Natural killer cell (primary cell): Measurements from ENCODE around the gene SLC39A11. TPM values are rescaled to one million over a fixed set of nuclear protein-coding genes. Genes with fewer than 3 reads are reported as not detected.

ENCODE experiments used
- ATAC-seq, 3 donors: fragments of 150-1000 bp in 2 of 3; fragments of 200-7000 bp in 1 of 3; cut with Tn5 transposase; 1 replicate in 1 of 3; 2 replicates in 2 of 3; pipeline ENCODE4 v1.10.0; 2021; ENCODE audit warnings: mild to moderate bottlenecking in 2 of 3, moderate library complexity in 2 of 3
- DNase-seq, 2 donors: peaks; one replicate each; pipeline versions ENCODE4 v3.0.0 to v3.0.0-alpha.2; 2013 to 2021; ENCODE audit warnings: mixed read lengths in 1 of 2
- H3K27ac ChIP-seq: one replicate; pipeline ENCODE4 v1.5.1; 2013; ENCODE audit warnings: mild to moderate bottlenecking, low read length
- H3K27me3 ChIP-seq: one replicate; pipeline ENCODE4 v1.6.1; 2013; ENCODE audit warnings: low read length; ENCODE audit not compliant: control insufficient read depth, insufficient read depth
- H3K36me3 ChIP-seq: one replicate; pipeline ENCODE4 v1.6.1; 2013; ENCODE audit warnings: low read length; ENCODE audit not compliant: control insufficient read depth, insufficient read depth
- H3K4me1 ChIP-seq: one replicate; pipeline ENCODE4 v1.6.1; 2013; ENCODE audit warnings: low read length; ENCODE audit not compliant: control insufficient read depth, insufficient read depth
- H3K4me3 ChIP-seq: one replicate; pipeline ENCODE4 v1.5.1; 2013; ENCODE audit warnings: low read length
- H3K9me3 ChIP-seq: one replicate; pipeline ENCODE4 v1.6.1; 2013; ENCODE audit warnings: low read length; ENCODE audit not compliant: control insufficient read depth, insufficient read depth
- H3K27ac Mint-ChIP-seq, 2 donors: one replicate each; pipeline ENCODE4 v1.8.0; 2022; ENCODE audit warnings: mild to moderate bottlenecking in 2 of 2, mixed read lengths in 2 of 2, moderate library complexity in 1 of 2
- H3K27me3 Mint-ChIP-seq, 2 donors: one replicate each; pipeline ENCODE4 v1.8.0; 2022; ENCODE audit warnings: low read depth in 2 of 2, mixed read lengths in 2 of 2
- H3K36me3 Mint-ChIP-seq: one replicate; pipeline ENCODE4 v1.8.0; 2022; ENCODE audit warnings: mixed read lengths
- H3K4me1 Mint-ChIP-seq, 2 donors: one replicate each; pipeline ENCODE4 v1.8.0; 2022; ENCODE audit warnings: mixed read lengths in 2 of 2
- H3K4me3 Mint-ChIP-seq: one replicate; pipeline ENCODE4 v1.8.0; 2022; ENCODE audit warnings: mild to moderate bottlenecking, moderate library complexity, mixed read lengths
- H3K9me3 Mint-ChIP-seq, 2 donors: one replicate each; pipeline ENCODE4 v1.8.0; 2022; ENCODE audit warnings: mixed read lengths in 2 of 2
- WGBS: methylation state at CpG from one replicate; pipeline ENCODE4 v1.1.7; 2013; ENCODE audit warnings: missing lambda C conversion rate; ENCODE audit not compliant: insufficient coverage; 5-methylcytosine and 5-hydroxymethylcytosine counted together
- intact Hi-C: fragments of 100-400 bp; cut with micrococcal nuclease; formaldehyde crosslinking; loops from one replicate; pipeline ENCODE4 v1.14.2; 2022
- total RNA-seq, 4 donors: library from RNA; stranded (reverse); fragments of 120-200 nt in 1 of 4; gene quantifications; one replicate each; pipeline versions ENCODE4 v1.2.3 to v1.2.4, GENCODE V29; 2013 to 2022
- TF ChIP-seq, protein P1 (sequence below): fragments of 200-600 bp; IDR thresholded peaks from one replicate; pipeline ENCODE4 v1.8.0; 2022; ENCODE audit warnings: antibody characterized with exemption

SLC39A11 gene
- total RNA-seq, 3 donors from 2014 or later (not counting 1 experiment from before 2014, with no cell fraction given) = 32.6 to 44.9 (median 39.4) TPM

DNA sequence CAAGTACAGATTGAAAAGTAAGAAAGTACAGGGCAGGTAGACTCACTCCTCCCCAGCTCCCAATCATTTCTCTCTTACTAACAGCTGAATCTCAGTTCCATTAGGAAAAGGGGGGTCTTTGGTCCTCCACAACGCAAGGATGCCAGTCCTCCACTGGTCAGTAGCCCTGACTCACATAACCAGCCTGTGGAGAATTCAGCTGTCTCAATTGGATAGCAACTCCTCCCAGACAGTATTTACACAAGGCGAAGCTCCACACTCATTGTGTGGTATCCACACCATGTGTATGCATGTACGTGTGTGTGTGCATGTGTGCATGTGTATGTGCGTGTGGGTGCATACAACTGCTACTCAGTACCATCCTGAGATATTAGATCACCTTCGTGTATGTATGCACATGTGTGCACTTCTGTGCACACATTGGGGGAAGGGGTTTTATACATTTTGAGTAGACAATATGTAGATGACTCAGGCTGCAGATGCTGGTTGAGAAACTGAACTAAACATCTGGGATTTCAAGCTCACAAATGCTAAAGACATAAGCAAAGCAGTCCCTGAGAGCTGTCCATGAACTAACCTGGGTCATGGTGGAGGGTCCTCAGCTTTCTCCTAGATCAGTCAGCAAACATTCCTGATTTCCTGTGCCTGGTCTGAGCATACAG is 240.1 kb downstream of the SLC39A11 start:
- H3K4me3 Mint-ChIP-seq = no peak overlapping the region
- H3K4me1 Mint-ChIP-seq = peaks cover 10% of the 10 kb centered on the region in 2 donors
- DNase-seq = no peak
- no peaks in the 10 kb centered on the region for H3K9me3 ChIP-seq
- TF ChIP-seq, protein P1, sequence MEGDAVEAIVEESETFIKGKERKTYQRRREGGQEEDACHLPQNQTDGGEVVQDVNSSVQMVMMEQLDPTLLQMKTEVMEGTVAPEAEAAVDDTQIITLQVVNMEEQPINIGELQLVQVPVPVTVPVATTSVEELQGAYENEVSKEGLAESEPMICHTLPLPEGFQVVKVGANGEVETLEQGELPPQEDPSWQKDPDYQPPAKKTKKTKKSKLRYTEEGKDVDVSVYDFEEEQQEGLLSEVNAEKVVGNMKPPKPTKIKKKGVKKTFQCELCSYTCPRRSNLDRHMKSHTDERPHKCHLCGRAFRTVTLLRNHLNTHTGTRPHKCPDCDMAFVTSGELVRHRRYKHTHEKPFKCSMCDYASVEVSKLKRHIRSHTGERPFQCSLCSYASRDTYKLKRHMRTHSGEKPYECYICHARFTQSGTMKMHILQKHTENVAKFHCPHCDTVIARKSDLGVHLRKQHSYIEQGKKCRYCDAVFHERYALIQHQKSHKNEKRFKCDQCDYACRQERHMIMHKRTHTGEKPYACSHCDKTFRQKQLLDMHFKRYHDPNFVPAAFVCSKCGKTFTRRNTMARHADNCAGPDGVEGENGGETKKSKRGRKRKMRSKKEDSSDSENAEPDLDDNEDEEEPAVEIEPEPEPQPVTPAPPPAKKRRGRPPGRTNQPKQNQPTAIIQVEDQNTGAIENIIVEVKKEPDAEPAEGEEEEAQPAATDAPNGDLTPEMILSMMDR = no peak
- H3K27me3 ChIP-seq = no peaks in the 10 kb centered on the region
- no peak overlapping the region for H3K27ac ChIP-seq
- no peak overlapping the region for H3K27ac Mint-ChIP-seq
- H3K36me3 Mint-ChIP-seq = no peaks in the 10 kb centered on the region
- H3K9me3 Mint-ChIP-seq = no peaks in the 10 kb centered on the region
- intact Hi-C loops = no loop called here
- ATAC-seq = no peak
- no peaks in the 10 kb centered on the region for H3K4me1 ChIP-seq
- no peaks in the 10 kb centered on the region for H3K27me3 Mint-ChIP-seq
- 98% methylated on average over 4 of the region's 5 CpGs for WGBS
- no peak overlapping the region for H3K4me3 ChIP-seq
- H3K36me3 ChIP-seq = no peaks in the 10 kb centered on the region

DNA sequence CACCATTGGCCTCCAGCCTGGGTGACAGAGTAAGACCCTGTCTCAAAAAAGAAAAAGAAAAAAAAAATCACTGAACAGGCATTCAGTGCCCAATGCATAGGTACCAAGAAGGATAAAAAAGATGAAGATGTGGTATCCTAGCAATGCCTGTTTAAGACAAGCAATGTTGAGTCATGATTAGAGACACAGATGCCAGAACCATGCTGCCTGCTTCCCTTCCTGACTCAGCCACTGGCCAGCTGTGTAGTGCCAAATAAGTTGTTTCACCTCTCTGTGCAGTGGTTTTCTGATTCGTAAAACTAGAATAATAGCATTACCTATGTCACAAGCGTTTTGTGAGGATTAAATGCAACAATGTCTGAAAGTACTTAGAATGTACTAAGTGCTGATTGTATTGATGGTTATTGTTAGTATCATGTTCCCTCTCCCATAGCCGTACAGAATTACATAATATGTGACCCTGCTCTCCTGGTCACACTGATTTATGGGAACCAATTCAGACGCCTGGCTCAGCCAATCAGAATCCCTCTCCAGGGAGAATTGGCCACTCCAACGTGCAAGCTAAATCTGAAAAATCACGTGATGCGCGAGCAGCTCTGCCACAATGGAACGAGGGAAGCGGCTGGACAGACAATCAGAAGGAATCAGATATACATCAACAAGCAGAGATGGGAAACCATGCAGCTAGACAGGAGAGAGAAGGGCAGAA is 241.9 kb downstream of the SLC39A11 start:
- TF ChIP-seq, protein P1 = no peak
- Mint-ChIP-seq H3K4me1 (peaks cover 8 to 10% of the 10 kb centered on the region in 2 donors), H3K36me3 (no peaks in the 10 kb centered on the region), H3K27ac (no peak overlapping the region), H3K27me3 (no peaks in the 10 kb centered on the region), H3K4me3 (no peak overlapping the region), H3K9me3 (no peaks in the 10 kb centered on the region)
- Histone ChIP-seq H3K27me3 (no peaks in the 10 kb centered on the region), H3K27ac (no peak overlapping the region), H3K36me3 (no peaks in the 10 kb centered on the region), H3K4me3 (no peak overlapping the region), H3K4me1 (no peaks in the 10 kb centered on the region), H3K9me3 (no peaks in the 10 kb centered on the region)
- DNase-seq (no peak), ATAC-seq (no peak)
- intact Hi-C loops = no loop called here
- 93% methylated on average over 9 of the region's 10 CpGs for WGBS

- DNase-seq (no peak), ATAC-seq (no peak)
- no peaks in the 10 kb centered on the region for H3K27me3 Mint-ChIP-seq
- Histone ChIP-seq H3K4me1 (no peaks in the 10 kb centered on the region), H3K4me3 (no peak overlapping the region), H3K27me3 (no peaks in the 10 kb centered on the region), H3K27ac (no peak overlapping the region), H3K9me3 (no peaks in the 10 kb centered on the region), H3K36me3 (no peaks in the 10 kb centered on the region)
- H3K9me3 Mint-ChIP-seq = no peaks in the 10 kb centered on the region
- no peak overlapping the region for H3K4me3 Mint-ChIP-seq
- no peak overlapping the region for H3K27ac Mint-ChIP-seq
- 100% methylated on average over 1 of the region's 1 CpG for WGBS
- no peaks in the 10 kb centered on the region for H3K36me3 Mint-ChIP-seq
- intact Hi-C loops = no loop called here
- peaks cover 9 to 10% of the 10 kb centered on the region in 2 donors for H3K4me1 Mint-ChIP-seq
- TF ChIP-seq, protein P1 = no peak
These were observed 246.1 kb downstream of the SLC39A11 start for GRCh38 chr17:72846399-72846798.
